Esophagus muscularis mucosa (tissue), 4 donors: ENCODE results near the gene RFX3. TPM values are rescaled to one million over a fixed set of nuclear protein-coding genes. Genes with fewer than 3 reads are reported as not detected.

Experiments
- DNase-seq: peaks from one replicate; pipeline ENCODE4 v3.0.0-alpha.2; 2017; ENCODE audit errors: extremely low spot score
- H3K27ac ChIP-seq, 4 donors: fragments of 200-600 bp; sonication (generic); replicated peaks in 1 of 4; 1 replicate in 3 of 4; 2 replicates in 1 of 4; pipeline ENCODE4 v1.5.1; 2016 to 2019; ENCODE audit warnings: mild to moderate bottlenecking in 1 of 4
- H3K27me3 ChIP-seq, 4 donors: fragments of 200-600 bp; sonication (generic); one replicate each; pipeline versions ENCODE4 v1.5.1 to v1.6.0; 2016 to 2019
- H3K36me3 ChIP-seq, 4 donors: fragments of 200-600 bp; sonication (generic); one replicate each; pipeline ENCODE4 v1.5.1; 2016 to 2019
- H3K4me1 ChIP-seq, 4 donors: fragments of 200-600 bp; sonication (generic); one replicate each; pipeline ENCODE4 v1.5.1; 2016 to 2019
- H3K4me3 ChIP-seq, 4 donors: fragments of 200-600 bp; sonication (generic); 1 replicate in 2 of 4; 2 replicates in 2 of 4; pipeline ENCODE4 v1.5.1; 2016 to 2019; ENCODE audit warnings: mild to moderate bottlenecking in 4 of 4, moderate library complexity in 1 of 4
- H3K9me3 ChIP-seq, 4 donors: fragments of 200-600 bp; sonication (generic); 1 replicate in 3 of 4; 2 replicates in 1 of 4; pipeline ENCODE4 v1.5.1; 2016 to 2019
- EP300 ChIP-seq: sonication (generic); formaldehyde crosslinking; IDR thresholded peaks from one replicate; pipeline ENCODE4 v1.6.1; 2017; ENCODE audit warnings: antibody characterized with exemption
- POLR2A ChIP-seq: fragments of 450-650 bp; IDR thresholded peaks from one replicate; pipeline ENCODE4 v1.6.1; 2017; ENCODE audit warnings: antibody characterized with exemption, moderate library complexity, mild to moderate bottlenecking, low read depth
- POLR2AphosphoS5 ChIP-seq, 2 donors: sonication (generic); formaldehyde crosslinking; IDR thresholded peaks; one replicate each; pipeline ENCODE4 v1.6.1; 2017; ENCODE audit warnings: antibody characterized with exemption in 2 of 2
- WGBS: methylation state at CpG from one replicate; pipeline ENCODE4 v1.1.5; 2018; 5-methylcytosine and 5-hydroxymethylcytosine counted together
- intact Hi-C: fragments of 100-400 bp; cut with DNase I; formaldehyde crosslinking; loops from one replicate; pipeline ENCODE4 v1.15.1; 2023
- total RNA-seq, 4 donors: library from RNA; depleted of rRNA; stranded (reverse); fragments of >200 nt; gene quantifications; one replicate each; pipeline versions ENCODE4 v1.1.0 to v1.2.1, GENCODE V29; 2016
- TF ChIP-seq, protein P1 (sequence below), 3 experiments: fragments of 200-600 bp in 2 of 3; fragments of 450-650 bp in 1 of 3; sonication (generic) in 2 of 3; IDR thresholded peaks; one replicate each; pipeline ENCODE4 v1.5.1; 2017 to 2019; ENCODE audit warnings: antibody characterized with exemption in 3 of 3, mild to moderate bottlenecking in 2 of 3, moderate library complexity in 1 of 3

Gene RFX3
- total RNA-seq, 4 donors from 2014 or later: 4.5 to 7.9 (median 5.5) TPM

DNA sequence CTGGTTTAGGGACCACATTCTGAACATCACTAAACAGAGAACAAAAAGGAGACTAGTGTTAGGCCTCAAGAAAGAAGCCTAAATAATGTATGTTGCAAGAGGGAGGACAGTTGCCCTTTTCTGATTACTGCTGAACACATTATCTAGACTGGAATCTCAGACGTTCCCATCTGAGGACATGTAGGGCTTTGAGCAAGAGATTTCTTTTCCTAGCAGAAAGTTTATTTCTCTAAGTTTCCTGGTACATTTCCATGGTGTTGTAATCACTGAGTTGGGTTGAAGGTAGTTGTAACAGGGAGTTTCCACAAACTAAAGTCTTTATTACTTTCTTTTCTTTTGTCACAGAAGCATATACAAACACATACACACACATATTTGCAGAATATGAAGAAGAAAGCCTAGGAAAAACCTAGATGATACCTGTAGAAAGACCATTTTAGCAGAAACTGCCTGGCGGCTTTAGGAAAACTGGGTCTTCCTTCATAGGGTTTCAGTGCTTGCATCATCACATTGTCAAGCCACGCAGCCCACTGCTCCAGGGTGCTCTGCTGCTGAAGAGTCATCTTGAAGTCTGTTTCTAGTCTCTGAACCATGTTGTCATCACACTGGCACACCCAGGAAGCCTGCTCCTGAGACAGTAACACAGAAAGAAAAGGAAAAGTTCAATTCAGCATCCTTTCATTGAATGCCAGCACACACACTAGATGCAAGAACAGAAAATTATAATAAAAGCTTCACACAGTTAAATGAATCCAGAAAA, 269.1 kb downstream of the RFX3 start:
- no peak for DNase-seq
- no peak for TF ChIP-seq POLR2AphosphoS5 (IDR thresholded peaks at IDR 0.05)
- TF ChIP-seq, protein P1, sequence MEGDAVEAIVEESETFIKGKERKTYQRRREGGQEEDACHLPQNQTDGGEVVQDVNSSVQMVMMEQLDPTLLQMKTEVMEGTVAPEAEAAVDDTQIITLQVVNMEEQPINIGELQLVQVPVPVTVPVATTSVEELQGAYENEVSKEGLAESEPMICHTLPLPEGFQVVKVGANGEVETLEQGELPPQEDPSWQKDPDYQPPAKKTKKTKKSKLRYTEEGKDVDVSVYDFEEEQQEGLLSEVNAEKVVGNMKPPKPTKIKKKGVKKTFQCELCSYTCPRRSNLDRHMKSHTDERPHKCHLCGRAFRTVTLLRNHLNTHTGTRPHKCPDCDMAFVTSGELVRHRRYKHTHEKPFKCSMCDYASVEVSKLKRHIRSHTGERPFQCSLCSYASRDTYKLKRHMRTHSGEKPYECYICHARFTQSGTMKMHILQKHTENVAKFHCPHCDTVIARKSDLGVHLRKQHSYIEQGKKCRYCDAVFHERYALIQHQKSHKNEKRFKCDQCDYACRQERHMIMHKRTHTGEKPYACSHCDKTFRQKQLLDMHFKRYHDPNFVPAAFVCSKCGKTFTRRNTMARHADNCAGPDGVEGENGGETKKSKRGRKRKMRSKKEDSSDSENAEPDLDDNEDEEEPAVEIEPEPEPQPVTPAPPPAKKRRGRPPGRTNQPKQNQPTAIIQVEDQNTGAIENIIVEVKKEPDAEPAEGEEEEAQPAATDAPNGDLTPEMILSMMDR (IDR thresholded peaks at IDR 0.05): no peak
- 95% methylated on average over 3 of the region's 3 CpGs for WGBS
- Histone ChIP-seq H3K4me1 (no peaks in the 10 kb centered on the region), H3K27ac (no peak overlapping the region), H3K9me3 (no peaks in the 10 kb centered on the region), H3K4me3 (no peak overlapping the region), H3K27me3 (no peaks in the 10 kb centered on the region), H3K36me3 (peaks cover 21 to 49% (median 33%) of the 10 kb centered on the region in 4 donors)
- intact Hi-C loops: no loop called here

DNA sequence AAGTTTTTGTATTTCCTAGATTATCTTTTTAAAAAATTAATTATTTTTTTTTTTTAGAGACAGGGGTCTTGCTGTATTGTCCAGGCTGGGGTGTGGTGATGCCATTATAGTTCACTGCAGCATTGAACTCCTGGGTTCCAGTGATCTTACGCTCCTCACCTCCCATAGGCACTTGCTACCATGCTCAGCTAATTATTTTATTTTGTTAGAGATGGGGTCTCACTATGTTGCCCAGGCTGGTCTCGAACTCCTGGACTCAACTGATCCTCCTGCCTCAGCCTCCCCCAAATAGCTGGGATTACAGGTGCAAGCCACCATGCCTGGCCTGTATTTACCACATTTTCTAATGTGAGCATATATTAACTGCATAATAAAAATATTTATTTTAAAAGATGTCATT, 274.5 kb downstream of the RFX3 start:
- Histone ChIP-seq H3K27ac (no peak overlapping the region), H3K4me1 (no peaks in the 10 kb centered on the region), H3K9me3 (no peaks in the 10 kb centered on the region), H3K36me3 (peaks cover 10 to 62% (median 25%) of the 10 kb centered on the region in 4 donors), H3K27me3 (no peaks in the 10 kb centered on the region), H3K4me3 (no peak overlapping the region)
- intact Hi-C loops: no loop called here
- 59% methylated on average over 2 of the region's 2 CpGs for WGBS
- no peak for TF ChIP-seq POLR2A
- TF ChIP-seq, protein P1 (IDR thresholded peaks at IDR 0.05): no peak
- TF ChIP-seq POLR2AphosphoS5 (IDR thresholded peaks at IDR 0.05): no peak
- no peak for TF ChIP-seq EP300
- DNase-seq: no peak

DNA sequence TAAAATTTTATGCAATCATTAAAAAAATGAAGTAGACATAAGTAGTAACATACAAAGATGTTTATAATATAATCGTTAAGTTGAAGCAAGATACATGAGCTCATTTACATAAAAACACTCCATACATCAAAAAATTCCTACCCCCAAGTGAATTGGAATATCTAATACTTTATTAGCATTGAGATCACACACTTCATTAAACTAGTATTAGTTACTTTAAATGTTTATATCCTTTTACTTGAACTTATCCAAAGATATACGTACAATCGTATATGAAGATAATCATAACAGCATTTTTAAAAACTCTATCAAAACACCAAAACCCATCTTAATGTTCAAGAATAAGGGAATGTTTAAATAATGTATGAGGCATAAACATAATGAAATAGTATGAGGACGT, 275.1 kb downstream of the RFX3 start:
- H3K9me3 ChIP-seq: no peaks in the 10 kb centered on the region
- TF ChIP-seq EP300: no peak
- TF ChIP-seq, protein P1 (IDR thresholded peaks at IDR 0.05): no peak
- no peak for TF ChIP-seq POLR2A
- TF ChIP-seq POLR2AphosphoS5 (IDR thresholded peaks at IDR 0.05): no peak
- WGBS: 67% methylated on average over 4 of the region's 4 CpGs
- H3K36me3 ChIP-seq: peaks cover 5 to 62% (median 20%) of the 10 kb centered on the region in 4 donors
- no peaks in the 10 kb centered on the region for H3K27me3 ChIP-seq
- no peak overlapping the region for H3K4me3 ChIP-seq
- H3K4me1 ChIP-seq: no peaks in the 10 kb centered on the region
- no peak overlapping the region for H3K27ac ChIP-seq
- intact Hi-C loops: no loop called here
- DNase-seq: no peak

DNA sequence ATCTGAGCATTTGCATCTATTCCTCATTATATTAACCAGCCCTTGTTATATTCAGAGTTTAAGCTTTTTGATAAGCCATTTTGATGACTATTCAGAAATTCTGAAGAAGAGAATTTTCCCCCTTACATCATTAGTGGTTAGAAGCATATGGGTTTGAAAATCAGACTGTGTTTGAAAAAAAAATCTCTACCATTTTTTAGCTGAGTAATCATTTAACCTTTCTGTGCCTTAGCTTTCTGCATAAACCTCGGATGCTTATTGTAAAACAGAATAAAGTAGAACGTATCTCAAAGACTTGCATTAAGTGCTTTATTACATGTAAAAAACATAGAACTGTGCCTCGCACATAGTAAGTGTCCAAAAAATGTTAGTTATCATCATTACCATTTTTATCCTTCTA, 278.6 kb downstream of the RFX3 start:
- Histone ChIP-seq H3K9me3 (no peaks in the 10 kb centered on the region), H3K27me3 (no peaks in the 10 kb centered on the region), H3K36me3 (peaks cover 0 to 36% (median 2%) of the 10 kb centered on the region in 4 donors), H3K27ac (no peak overlapping the region), H3K4me3 (no peak overlapping the region), H3K4me1 (no peaks in the 10 kb centered on the region)
- no peak for DNase-seq
- 96% methylated on average over 3 of the region's 3 CpGs for WGBS
- intact Hi-C loops: no loop called here
- no peak for TF ChIP-seq EP300
- no peak for TF ChIP-seq POLR2A
- TF ChIP-seq, protein P1 (IDR thresholded peaks at IDR 0.05): no peak
- no peak for TF ChIP-seq POLR2AphosphoS5 (IDR thresholded peaks at IDR 0.05)

DNA sequence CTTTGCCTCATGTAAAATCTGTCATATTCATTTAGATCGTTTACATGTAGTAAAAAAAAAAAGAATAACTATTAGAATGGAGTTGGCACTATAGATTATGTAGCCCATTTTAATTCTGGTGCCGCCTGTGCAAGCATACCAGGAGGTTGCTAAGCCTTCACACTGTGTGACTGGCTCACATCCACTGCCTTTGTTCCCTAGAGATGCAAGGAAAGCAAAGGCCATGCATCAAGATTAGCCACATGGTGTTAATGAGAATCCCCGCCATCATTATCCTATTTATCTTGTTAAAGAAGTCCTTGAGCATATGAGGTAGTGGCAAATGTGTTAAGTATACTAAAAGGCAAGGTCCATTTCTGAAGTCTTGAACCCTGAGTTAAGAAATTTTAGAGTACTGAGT, 279.6 kb downstream of the RFX3 start:
- no peak for DNase-seq
- Histone ChIP-seq H3K4me1 (no peaks in the 10 kb centered on the region), H3K27ac (no peak overlapping the region), H3K36me3 (peaks cover 0 to 32% (median 2%) of the 10 kb centered on the region in 4 donors), H3K9me3 (no peaks in the 10 kb centered on the region), H3K27me3 (no peaks in the 10 kb centered on the region), H3K4me3 (no peak overlapping the region)
- intact Hi-C loops: no loop called here
- WGBS: 95% methylated on average over 3 of the region's 3 CpGs
- no peak for TF ChIP-seq POLR2AphosphoS5 (IDR thresholded peaks at IDR 0.05)
- TF ChIP-seq, protein P1 (IDR thresholded peaks at IDR 0.05): no peak
- no peak for TF ChIP-seq POLR2A
- no peak for TF ChIP-seq EP300
